Breast epithelium (tissue), 4 donors: ENCODE measurements around the gene KITLG. TPM values are rescaled to one million over a fixed set of nuclear protein-coding genes. Genes with fewer than 3 reads are reported as not detected.

ENCODE experiments used
- DNase-seq, 2 donors: peaks; one replicate each; pipeline ENCODE4 v3.0.0-alpha.2; 2019; ENCODE audit warnings: low spot score in 2 of 2
- H3K27ac ChIP-seq, 2 donors: fragments of 200-600 bp; sonication (generic) in 1 of 2; one replicate each; pipeline ENCODE4 v1.5.1; 2016 to 2019; ENCODE audit warnings: mild to moderate bottlenecking in 1 of 2
- H3K27me3 ChIP-seq, 2 donors: fragments of 200-600 bp; sonication (generic) in 1 of 2; one replicate each; pipeline versions ENCODE4 v1.5.1 to v1.6.0; 2017 to 2019; ENCODE audit warnings: control low read depth in 1 of 2, mild to moderate bottlenecking in 1 of 2
- H3K36me3 ChIP-seq: fragments of 200-600 bp; one replicate; pipeline ENCODE4 v1.5.1; 2019
- H3K4me1 ChIP-seq, 2 donors: fragments of 200-600 bp; sonication (generic); one replicate each; pipeline ENCODE4 v1.5.1; 2016 to 2019; ENCODE audit warnings: control low read depth in 1 of 2
- H3K4me3 ChIP-seq, 3 donors: fragments of 200-600 bp; sonication (generic); 1 replicate in 2 of 3; 2 replicates in 1 of 3; pipeline ENCODE4 v1.5.1; 2016 to 2019; ENCODE audit warnings: mild to moderate bottlenecking in 3 of 3, moderate library complexity in 2 of 3
- H3K9me3 ChIP-seq, 2 donors: fragments of 200-600 bp; sonication (generic) in 1 of 2; one replicate each; pipeline ENCODE4 v1.5.1; 2016 to 2019; ENCODE audit warnings: control low read depth in 1 of 2
- CTCF ChIP-seq, 3 donors: fragments of 450-650 bp; IDR thresholded peaks; one replicate each; pipeline ENCODE4 v1.5.1; 2016 to 2017; ENCODE audit warnings: antibody characterized with exemption in 3 of 3, mild to moderate bottlenecking in 3 of 3, moderate library complexity in 3 of 3
- POLR2A ChIP-seq: fragments of 450-650 bp; IDR thresholded peaks from one replicate; pipeline ENCODE4 v1.6.1; 2016; ENCODE audit warnings: antibody characterized with exemption, mild to moderate bottlenecking, moderate library complexity
- POLR2AphosphoS5 ChIP-seq, 3 donors: sonication (generic); formaldehyde crosslinking; IDR thresholded peaks; one replicate each; pipeline ENCODE4 v1.6.1; 2017; ENCODE audit warnings: antibody characterized with exemption in 3 of 3
- intact Hi-C: fragments of 100-400 bp; cut with DNase I; formaldehyde crosslinking; loops from one replicate; pipeline ENCODE4 v1.15.1; 2023; ENCODE audit warnings: low total_unique reads
- total RNA-seq, 3 donors: library from RNA; depleted of rRNA; stranded (reverse); fragments of >200 nt; gene quantifications; one replicate each; pipeline ENCODE4 v1.1.0, GENCODE V29; 2016

The KITLG gene
- total RNA-seq, 3 donors from 2014 or later, result 18.4 to 31.8 (median 26.5) TPM

DNA sequence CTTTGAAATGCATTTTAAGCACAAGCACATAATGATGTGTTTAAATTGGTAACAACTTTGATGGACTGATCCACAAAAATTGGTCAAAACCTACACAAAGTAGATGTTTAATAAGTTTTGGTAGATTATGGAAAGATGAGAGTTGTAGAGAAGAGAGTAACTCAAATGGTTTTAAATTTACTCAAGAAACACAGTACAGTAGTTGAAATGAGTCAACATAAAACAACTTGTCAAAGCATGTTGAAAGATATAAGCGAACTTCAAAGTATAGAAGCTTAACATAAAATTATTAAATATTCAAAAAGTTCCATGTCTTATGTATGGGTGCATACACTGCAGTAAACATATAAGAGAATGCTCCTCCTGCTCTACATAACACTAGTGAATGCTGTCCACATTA, 49.4 kb downstream of the KITLG start:
- intact Hi-C loops, result no loop called here
- no peaks in the 10 kb centered on the region for H3K4me1 ChIP-seq
- no peaks in the 10 kb centered on the region for H3K36me3 ChIP-seq
- no peaks in the 10 kb centered on the region for H3K9me3 ChIP-seq
- no peak overlapping the region for H3K4me3 ChIP-seq
- H3K27ac ChIP-seq, result no peak overlapping the region
- no peaks in the 10 kb centered on the region for H3K27me3 ChIP-seq
- DNase-seq, result no peak
- no peak for TF ChIP-seq POLR2A
- no peak for TF ChIP-seq POLR2AphosphoS5 (IDR thresholded peaks at IDR 0.05)
- TF ChIP-seq CTCF (IDR thresholded peaks at IDR 0.05), result no peak

- no peaks in the 10 kb centered on the region for H3K4me1 ChIP-seq
- TF ChIP-seq POLR2AphosphoS5 (IDR thresholded peaks at IDR 0.05) (no peak), CTCF (IDR thresholded peaks at IDR 0.05) (no peak), POLR2A (no peak)
- intact Hi-C loops, result loop anchor here (5.0 kb wide), 1 partner anchor 317 kb away; no protein-coding TSS in a partner anchor
- no peaks in the 10 kb centered on the region for H3K36me3 ChIP-seq
- H3K27me3 ChIP-seq, result no peaks in the 10 kb centered on the region
- no peaks in the 10 kb centered on the region for H3K9me3 ChIP-seq
- no peak for DNase-seq
- peak overlapping the region in 1 of 2 donors; percentile 23 for H3K27ac ChIP-seq
- no peak overlapping the region for H3K4me3 ChIP-seq
These were observed 50.5 kb downstream of the KITLG start for GRCh38 chr12:88529531-88530488.

GRCh38 chr12:88522961-88523360, 57.3 kb downstream of the KITLG start:
- Histone ChIP-seq H3K27ac (no peak overlapping the region), H3K27me3 (no peaks in the 10 kb centered on the region), H3K9me3 (no peaks in the 10 kb centered on the region), H3K4me3 (no peak overlapping the region), H3K36me3 (no peaks in the 10 kb centered on the region), H3K4me1 (peaks cover 0 to 11% of the 10 kb centered on the region in 2 donors)
- intact Hi-C loops, result no loop called here
- no peak for TF ChIP-seq CTCF (IDR thresholded peaks at IDR 0.05)
- no peak for TF ChIP-seq POLR2A
- no peak for TF ChIP-seq POLR2AphosphoS5 (IDR thresholded peaks at IDR 0.05)
- no peak for DNase-seq

DNA sequence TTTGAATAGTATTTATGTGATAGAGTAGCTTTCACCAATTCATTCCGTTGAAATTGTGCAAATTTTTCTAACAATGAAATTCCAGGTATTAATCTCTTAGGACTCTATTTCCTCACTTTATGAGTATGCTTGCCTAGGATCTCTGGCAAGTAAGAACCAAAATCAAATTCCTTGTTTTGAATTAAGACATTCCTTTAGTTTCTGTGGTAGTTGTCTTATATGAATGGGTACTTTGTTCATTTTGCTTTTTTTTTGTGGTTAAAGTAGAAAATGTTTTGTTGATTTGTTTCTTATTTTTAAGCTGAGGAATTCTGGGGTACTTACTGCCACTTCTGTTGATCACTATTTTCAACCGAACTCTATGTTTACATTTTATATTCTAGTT, 59.8 kb downstream of the KITLG start:
- peaks cover 0 to 11% of the 10 kb centered on the region in 2 donors for H3K4me1 ChIP-seq
- DNase-seq, result no peak
- H3K36me3 ChIP-seq, result no peaks in the 10 kb centered on the region
- no peak overlapping the region for H3K4me3 ChIP-seq
- no peaks in the 10 kb centered on the region for H3K27me3 ChIP-seq
- no peaks in the 10 kb centered on the region for H3K9me3 ChIP-seq
- intact Hi-C loops, result no loop called here
- TF ChIP-seq POLR2A (no peak), POLR2AphosphoS5 (IDR thresholded peaks at IDR 0.05) (no peak), CTCF (IDR thresholded peaks at IDR 0.05) (no peak)
- H3K27ac ChIP-seq, result no peak overlapping the region

DNA sequence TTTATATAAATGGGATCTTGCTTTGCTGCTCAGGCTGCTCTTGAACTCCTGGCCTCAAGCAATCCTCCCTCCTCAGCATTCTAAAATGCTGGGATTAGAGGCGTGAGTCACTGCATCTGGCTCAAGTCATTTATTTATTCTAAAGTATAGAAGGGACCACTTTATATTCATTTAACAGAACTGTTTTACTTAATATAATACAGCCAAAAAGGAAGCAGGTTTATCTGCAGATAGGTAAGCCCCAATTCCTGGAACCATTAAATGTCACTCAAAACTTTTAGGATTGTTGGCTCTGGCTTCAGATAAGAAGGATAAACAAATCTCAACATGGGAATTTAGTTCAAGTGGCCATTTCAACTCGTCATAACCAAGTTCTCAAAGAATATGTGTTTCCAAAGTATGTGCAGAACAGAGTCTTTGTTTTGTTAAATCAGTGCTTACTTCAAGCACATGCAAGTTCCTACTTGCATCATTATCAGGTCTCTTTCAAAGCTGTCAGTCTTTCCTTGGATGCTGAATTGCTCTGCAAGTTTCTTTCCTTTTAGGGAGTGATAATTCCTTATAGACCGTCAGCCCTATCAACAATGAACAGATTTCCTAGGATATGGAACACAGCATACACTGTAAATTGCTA, 60.4 kb downstream of the KITLG start:
- Histone ChIP-seq H3K4me1 (peaks cover 0 to 11% of the 10 kb centered on the region in 2 donors), H3K27ac (peak overlapping the region in 1 of 2 donors; percentile 44), H3K27me3 (no peaks in the 10 kb centered on the region), H3K36me3 (no peaks in the 10 kb centered on the region), H3K9me3 (no peaks in the 10 kb centered on the region), H3K4me3 (no peak overlapping the region)
- intact Hi-C loops, result no loop called here
- no peak for TF ChIP-seq CTCF (IDR thresholded peaks at IDR 0.05)
- TF ChIP-seq POLR2A, result no peak
- no peak for TF ChIP-seq POLR2AphosphoS5 (IDR thresholded peaks at IDR 0.05)
- DNase-seq, result no peak
